GM19238 (cell line): Measurements from ENCODE around the gene VIPR2.
"Not testable (repeated sequence)": the region's sequence is repeated elsewhere in the genome, so short reads cannot be mapped to it uniquely, and the experiment has no call there.

Source experiments
- DNase-seq: peaks from one replicate; pipeline ENCODE4 v3.0.0; 2011; ENCODE audit warnings: low spot score; ENCODE audit not compliant: insufficient read length

VIPR2 gene

DNA sequence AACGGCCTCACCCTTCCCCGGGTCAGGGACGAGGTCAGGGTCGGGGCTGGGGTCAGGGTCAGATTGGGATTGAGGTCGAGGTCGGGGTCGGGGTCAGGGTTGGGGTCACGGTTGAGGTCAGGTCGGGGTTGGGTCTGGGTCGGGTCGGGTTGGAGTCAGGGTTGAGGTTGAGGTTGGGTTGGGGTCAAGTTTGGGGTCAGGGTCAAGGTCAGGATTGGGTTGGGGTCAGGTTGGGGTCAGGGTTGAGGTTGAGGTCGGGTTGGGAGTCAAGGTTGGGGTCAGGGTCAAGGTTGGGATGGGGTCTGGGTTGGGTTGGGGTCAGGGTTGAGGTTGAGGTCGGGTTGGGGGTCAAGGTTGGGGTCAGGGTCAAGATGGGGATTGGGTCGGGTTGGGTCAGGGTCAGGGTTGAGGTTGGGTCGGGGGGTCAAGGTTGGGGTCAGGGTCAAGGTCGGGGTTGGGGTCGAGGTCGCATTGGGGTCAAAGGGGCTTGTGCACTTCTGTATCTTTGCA is 131.4 kb downstream of the VIPR2 start:
- DNase-seq: no peak

DNA sequence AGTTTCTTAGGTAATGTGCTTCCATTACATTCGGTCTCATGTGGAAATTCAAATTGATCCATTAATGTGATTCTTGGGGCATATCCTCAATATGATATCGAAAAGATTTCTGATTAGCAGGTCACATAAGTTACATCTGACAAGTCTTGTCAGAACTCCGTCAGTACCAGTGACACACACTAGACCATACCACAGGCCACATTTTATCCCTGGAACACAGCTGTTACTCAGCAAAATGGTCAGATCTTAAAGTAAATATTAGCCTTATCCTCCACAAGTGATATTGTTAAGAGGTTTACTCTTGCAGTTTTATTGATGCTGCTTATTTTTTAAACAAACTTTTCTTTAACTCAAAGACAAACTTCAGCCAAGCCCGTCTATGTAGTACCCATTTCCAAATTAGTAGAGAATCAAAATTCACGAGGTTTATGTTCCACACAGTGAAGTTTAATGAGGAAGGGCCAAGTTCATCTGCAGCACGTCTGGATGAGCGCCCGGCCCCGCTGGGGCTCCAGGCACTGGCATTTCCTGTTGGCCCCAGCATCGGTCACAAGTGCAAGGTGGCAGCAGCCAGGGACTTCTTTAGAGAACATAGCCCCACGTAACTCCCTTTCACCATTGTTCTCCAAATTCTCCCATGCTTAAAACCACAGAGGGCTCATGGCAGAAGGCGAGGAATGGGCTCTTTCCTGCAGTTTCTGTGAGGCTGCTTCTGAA is 132.2 kb downstream of the VIPR2 start:
- no peak for DNase-seq

GRCh38 chr7:159011722-159012022 is 133.0 kb downstream of the VIPR2 start:
- no peak for DNase-seq

- DNase-seq: no peak
These were observed 133.5 kb downstream of the VIPR2 start for GRCh38 chr7:159010937-159011721.

GRCh38 chr7:159010411-159010810 is 134.3 kb downstream of the VIPR2 start:
- no peak for DNase-seq

DNA sequence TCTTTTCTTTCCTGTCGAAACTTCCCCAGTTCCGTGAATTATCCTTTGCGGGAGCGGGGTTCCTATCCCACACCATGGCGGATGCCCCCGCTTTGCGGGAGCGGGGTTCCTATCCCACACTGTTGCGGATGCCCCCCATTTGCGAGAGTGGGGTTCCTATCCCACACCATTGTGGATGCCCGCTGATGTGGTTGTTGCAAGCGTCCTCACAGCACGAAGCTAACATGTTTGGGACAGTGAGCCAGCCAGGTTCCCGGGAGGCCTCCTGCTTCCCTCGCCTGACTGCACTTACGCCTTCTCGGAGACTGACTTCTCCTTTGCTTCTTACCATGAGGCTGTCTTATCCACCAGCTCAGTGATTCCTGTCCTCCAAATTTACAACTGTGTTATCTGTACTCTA is 134.7 kb downstream of the VIPR2 start:
- no peak for DNase-seq

DNA sequence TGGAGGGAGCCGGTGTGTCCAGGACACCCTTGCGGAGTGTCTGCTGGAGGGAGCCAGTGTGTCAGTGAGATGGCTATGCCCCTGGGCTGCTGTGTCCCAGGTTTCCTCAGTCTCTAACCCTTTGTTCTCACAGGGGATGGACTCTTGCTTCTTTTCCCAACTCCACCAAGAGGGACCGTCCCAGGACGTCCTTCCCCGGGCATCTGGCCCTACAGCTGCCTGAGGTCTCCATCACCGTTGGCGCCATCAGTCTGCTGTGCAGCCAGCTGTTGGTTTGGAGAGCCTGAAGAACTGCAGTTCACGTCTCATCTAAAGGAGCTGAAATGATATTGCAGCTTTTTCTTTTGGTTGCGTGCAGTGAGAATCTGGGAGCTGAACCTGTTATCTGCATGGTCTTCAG is 136.2 kb downstream of the VIPR2 start:
- DNase-seq: no peak

GRCh38 chr7:159007996-159008389 is 136.7 kb downstream of the VIPR2 start:
- DNase-seq: no peak

DNA sequence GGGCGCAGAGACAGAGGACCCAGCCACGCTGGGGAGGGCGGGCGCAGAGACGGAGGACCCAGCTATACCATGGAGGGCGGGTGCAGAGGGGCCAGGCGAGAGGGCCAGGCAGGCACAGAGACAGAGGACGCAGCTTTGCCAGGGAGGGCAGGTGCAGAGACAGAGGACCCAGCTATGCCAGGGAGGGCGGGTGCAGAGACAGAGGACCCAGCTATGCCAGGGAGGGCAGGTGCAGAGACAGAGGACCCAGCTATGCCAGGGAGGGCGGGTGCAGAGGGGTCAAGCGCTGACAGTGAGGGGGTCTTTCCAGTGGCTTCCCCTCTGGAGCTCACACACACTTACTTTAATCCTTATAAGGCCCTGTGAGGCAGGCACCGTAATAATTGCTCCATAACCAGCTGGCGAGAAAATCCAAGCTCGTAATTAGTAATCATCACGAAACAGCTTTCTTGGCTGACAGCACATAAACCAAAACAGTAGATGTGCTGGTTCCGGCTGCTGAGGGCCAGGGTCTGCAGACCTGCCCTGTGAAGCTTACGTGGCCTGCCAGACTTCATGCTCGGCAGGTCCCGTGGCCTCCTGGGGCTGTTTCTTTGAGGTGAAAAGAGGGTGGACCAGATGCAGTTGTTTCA is 137.2 kb downstream of the VIPR2 start:
- no peak for DNase-seq

- DNase-seq: no peak
These were observed 138.0 kb downstream of the VIPR2 start for GRCh38 chr7:159006610-159007130.

DNA sequence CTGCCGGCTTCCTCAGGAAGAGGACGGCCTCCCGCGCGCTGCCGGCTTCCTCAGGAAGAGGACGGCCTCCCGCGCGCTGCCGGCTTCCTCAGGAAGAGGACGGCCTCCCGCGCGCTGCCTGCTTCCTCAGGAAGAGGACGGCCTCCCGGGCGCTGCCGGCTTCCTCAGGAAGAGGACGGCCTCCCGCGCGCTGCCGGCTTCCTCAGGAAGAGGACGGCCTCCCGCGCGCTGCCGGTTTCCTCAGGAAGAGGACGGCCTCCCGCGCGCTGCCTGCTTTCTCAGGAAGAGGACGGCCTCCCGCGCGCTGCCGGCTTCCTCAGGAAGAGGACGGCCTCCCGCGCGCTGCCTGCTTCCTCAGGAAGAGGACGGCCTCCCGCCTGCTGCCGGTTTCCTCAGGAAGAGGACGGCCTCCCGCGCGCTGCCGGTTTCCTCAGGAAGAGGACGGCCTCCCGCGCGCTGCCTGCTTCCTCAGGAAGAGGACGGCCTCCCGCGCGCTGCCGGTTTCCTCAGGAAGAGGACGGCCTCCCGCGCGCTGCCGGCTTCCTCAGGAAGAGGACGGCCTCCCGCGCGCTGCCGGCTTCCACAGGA is 138.6 kb downstream of the VIPR2 start:
- DNase-seq: not testable (repeated sequence)

DNA sequence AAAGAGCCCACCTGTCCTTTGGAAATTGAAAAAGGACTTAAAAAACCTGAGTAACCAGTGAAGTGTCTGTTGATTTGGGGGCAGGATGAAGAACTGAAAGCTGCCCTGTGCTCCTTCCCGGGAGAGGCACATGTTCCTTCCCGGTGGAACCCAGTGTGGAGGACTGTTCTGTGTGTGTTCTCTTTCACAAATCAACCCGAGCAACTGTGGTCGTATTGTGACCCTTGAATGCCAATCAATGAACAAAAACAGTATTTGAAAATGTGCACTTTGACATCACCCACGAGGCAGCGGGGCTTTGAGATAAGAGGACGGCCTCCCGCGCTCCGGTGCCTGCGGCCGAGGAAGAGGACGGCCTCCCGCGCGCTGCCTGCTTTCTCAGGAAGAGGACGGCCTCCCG is 139.0 kb downstream of the VIPR2 start:
- no peak for DNase-seq

DNA sequence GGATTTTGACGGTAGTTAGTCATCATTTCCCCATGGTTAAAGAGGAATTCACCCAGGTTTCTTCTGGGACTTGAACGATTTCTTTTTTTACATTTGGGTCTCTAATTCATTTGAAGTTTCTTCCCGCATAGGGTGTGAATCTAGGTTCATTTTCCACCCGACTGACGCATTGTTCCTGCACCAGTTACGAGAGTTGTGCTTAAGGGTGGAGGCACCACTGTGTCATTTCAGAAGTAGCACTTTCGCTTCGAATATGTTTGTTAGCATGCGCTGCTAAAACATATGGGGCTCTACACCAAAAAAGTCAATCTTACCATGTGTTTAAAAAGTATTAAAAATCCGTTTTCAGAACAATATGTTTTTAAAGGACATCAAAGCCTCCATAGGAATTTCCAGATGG is 140.3 kb downstream of the VIPR2 start:
- no peak for DNase-seq

GRCh38 chr7:159001811-159002210 is 142.9 kb downstream of the VIPR2 start:
- DNase-seq: no peak

GRCh38 chr7:159000859-159001435 is 143.7 kb downstream of the VIPR2 start:
- no peak for DNase-seq

- DNase-seq: no peak
These were observed 144.6 kb downstream of the VIPR2 start for GRCh38 chr7:159000070-159000469.

GRCh38 chr7:158999496-158999895 is 145.2 kb downstream of the VIPR2 start:
- DNase-seq: no peak

DNA sequence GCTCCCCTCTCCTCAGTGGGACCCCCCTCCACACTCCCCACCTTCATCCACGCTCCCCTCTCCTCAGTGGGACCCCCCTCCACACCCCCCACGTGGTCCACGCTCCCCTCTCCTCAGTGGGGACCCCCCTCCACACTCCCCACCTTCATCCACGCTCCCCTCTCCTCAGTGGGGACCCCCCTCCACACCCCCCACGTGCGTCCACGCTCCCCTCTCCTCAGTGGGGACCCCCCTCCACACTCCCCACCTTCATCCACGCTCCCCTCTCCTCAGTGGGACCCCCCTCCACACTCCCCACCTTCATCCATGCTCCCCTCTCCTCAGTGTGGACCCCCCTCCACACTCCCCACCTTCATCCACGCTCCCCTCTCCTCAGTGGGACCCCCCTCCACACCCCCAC is 146.4 kb downstream of the VIPR2 start:
- not testable (repeated sequence) for DNase-seq

DNA sequence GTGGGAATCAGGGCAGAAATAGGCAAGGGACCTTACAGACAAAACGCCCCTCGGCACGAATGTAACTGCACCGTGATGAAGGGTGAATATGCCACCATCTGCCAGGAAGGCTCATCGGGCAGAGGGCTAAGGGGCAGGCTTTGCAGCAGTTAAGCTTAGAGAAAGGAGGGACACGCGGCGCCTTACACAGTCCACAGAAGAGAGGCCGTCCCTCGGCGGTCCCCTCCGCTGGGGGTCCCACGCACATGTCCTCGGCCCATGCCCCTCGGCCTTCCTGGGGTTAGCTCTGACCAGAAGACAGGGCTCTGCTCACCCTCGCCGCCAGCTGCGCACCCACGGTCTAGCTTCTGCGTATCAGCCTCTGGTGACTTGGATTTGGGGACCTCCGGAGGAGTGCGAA is 147.2 kb downstream of the VIPR2 start:
- DNase-seq: no peak

DNA sequence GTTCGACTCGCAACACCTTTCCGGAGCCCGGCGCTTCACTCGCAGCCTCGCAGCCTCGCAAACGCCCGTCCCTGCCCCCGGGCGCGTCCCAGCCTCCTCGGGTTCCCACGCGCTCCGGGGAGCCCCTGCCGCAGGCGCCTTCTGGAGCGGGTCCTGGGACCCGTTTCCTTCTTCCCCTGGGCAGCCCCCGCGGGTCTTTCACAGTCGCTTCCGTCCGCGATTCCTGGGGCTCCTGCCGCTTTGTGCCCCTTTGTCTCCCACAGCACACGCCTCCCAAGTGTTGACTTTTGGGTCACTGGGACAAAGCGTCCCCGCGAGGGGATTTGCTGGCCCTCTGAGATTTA is 147.6 kb downstream of the VIPR2 start:
- no peak for DNase-seq

GRCh38 chr7:158996214-158997109 is 148.2 kb downstream of the VIPR2 start:
- DNase-seq: no peak
